Gastrocnemius medialis (tissue), 4 donors: Measurements from ENCODE around the gene NELFE. TPM values are rescaled to one million over a fixed set of nuclear protein-coding genes. Genes with fewer than 3 reads are reported as not detected.

ENCODE experiments used
- ATAC-seq, 2 donors: fragments of 150-250 bp; one replicate each; pipeline ENCODE4 v1.9.1; 2016
- DNase-seq, 2 donors: peaks; one replicate each; pipeline ENCODE4 v3.0.0-alpha.2; 2019
- H3K27ac ChIP-seq, 4 donors: fragments of 200-600 bp; sonication (generic); 1 replicate in 1 of 4; 2 replicates in 3 of 4; pipeline ENCODE4 v1.5.1; 2016 to 2018; ENCODE audit warnings: mild to moderate bottlenecking in 2 of 4, moderate library complexity in 1 of 4
- H3K27me3 ChIP-seq, 3 donors: fragments of 200-600 bp; sonication (generic) in 2 of 3; 1 replicate in 1 of 3; 2 replicates in 2 of 3; pipeline versions ENCODE4 v1.5.1 to v1.6.0; 2016 to 2019; ENCODE audit warnings: mild to moderate bottlenecking in 1 of 3, moderate library complexity in 1 of 3
- H3K36me3 ChIP-seq, 2 donors: fragments of 200-600 bp; sonication (generic) in 1 of 2; one replicate each; pipeline ENCODE4 v1.5.1; 2017 to 2018
- H3K4me1 ChIP-seq, 2 donors: fragments of 200-600 bp; sonication (generic) in 1 of 2; one replicate each; pipeline ENCODE4 v1.5.1; 2016 to 2017; ENCODE audit warnings: mild to moderate bottlenecking in 2 of 2
- H3K4me3 ChIP-seq, 4 donors: fragments of 200-600 bp; sonication (generic) in 3 of 4; 1 replicate in 1 of 4; 2 replicates in 3 of 4; pipeline ENCODE4 v1.5.1; 2016 to 2019; ENCODE audit warnings: mild to moderate bottlenecking in 2 of 4
- H3K9me3 ChIP-seq, 3 donors: fragments of 200-600 bp; sonication (generic) in 2 of 3; 1 replicate in 1 of 3; 2 replicates in 2 of 3; pipeline ENCODE4 v1.5.1; 2016 to 2019
- CTCF ChIP-seq, 5 experiments: fragments of 450-650 bp in 3 of 5; fragments of 200-600 bp in 2 of 5; sonication (generic) in 2 of 5; IDR thresholded peaks in 4 of 5; conservative IDR thresholded peaks in 1 of 5; 1 replicate in 4 of 5; 2 replicates in 1 of 5; pipeline ENCODE4 v1.5.1; 2016 to 2019; ENCODE audit warnings: antibody characterized with exemption in 5 of 5, mild to moderate bottlenecking in 3 of 5, moderate library complexity in 3 of 5
- POLR2A ChIP-seq, 2 donors: fragments of 450-650 bp; IDR thresholded peaks; one replicate each; pipeline ENCODE4 v1.6.1; 2017; ENCODE audit warnings: antibody characterized with exemption in 2 of 2, mild to moderate bottlenecking in 2 of 2, moderate library complexity in 2 of 2
- in situ Hi-C, 4 donors: fragments of 200-750 bp; cut with MboI; loops; one replicate each; pipeline versions ENCODE4 v1.15.0 to v1.8.0; 2017; ENCODE audit warnings: low sequenced_read_pairs in 4 of 4
- intact Hi-C: fragments of 100-400 bp; cut with DNase I; formaldehyde crosslinking; loops from one replicate; pipeline ENCODE4 v1.15.1; 2023; ENCODE audit warnings: low total_unique reads
- total RNA-seq, 4 donors: library from RNA; depleted of rRNA; stranded (reverse); fragments of >200 nt; gene quantifications; one replicate each; pipeline versions ENCODE4 v1.1.0 to v1.2.3, GENCODE V29; 2016

The NELFE gene
- total RNA-seq, 4 donors from 2014 or later, result 58.1 to 88.6 (median 78.7) TPM

GRCh38 chr6:31966997-31967925 is 8.5 kb upstream of the NELFE start:
- intact Hi-C loops, result no loop called here
- in situ Hi-C loops, result loop anchor here (25.0 kb wide), 6 partner anchors 95 to 995 kb away; partner anchors contain the start of genes AGER (in 1 of the 4), AGPAT1 (in 1 of the 4), APOM (in 1 of the 4) and ATF6B (in 1 of the 4)
- DNase-seq (no peak), ATAC-seq (no peak)
- Histone ChIP-seq H3K4me1 (peaks cover 14 to 15% of the 10 kb centered on the region in 2 donors), H3K36me3 (peaks cover 0 to 61% of the 10 kb centered on the region in 2 donors), H3K4me3 (no peak overlapping the region), H3K27me3 (no peaks in the 10 kb centered on the region), H3K27ac (no peak overlapping the region), H3K9me3 (no peaks in the 10 kb centered on the region)
- no peak for TF ChIP-seq CTCF (IDR thresholded peaks at IDR 0.05 in 4 of 5, conservative IDR thresholded peaks at IDR 0.05 in 1 of 5)
- TF ChIP-seq POLR2A (IDR thresholded peaks at IDR 0.05), result no peak

- Histone ChIP-seq H3K9me3 (no peaks in the 10 kb centered on the region), H3K36me3 (peaks cover 0 to 69% of the 10 kb centered on the region in 2 donors), H3K4me3 (no peak overlapping the region), H3K27me3 (no peaks in the 10 kb centered on the region), H3K27ac (no peak overlapping the region), H3K4me1 (peaks cover 11 to 13% of the 10 kb centered on the region in 2 donors)
- no peak for ATAC-seq
- TF ChIP-seq POLR2A (IDR thresholded peaks at IDR 0.05) (no peak), CTCF (IDR thresholded peaks at IDR 0.05 in 4 of 5, conservative IDR thresholded peaks at IDR 0.05 in 1 of 5) (no peak)
- intact Hi-C loops (no loop called here), in situ Hi-C loops (loop anchor here (25.0 kb wide), 6 partner anchors 96 to 996 kb away; partner anchors contain the start of genes AGER (in 1 of the 4), AGPAT1 (in 1 of the 4), APOM (in 1 of the 4) and ATF6B (in 1 of the 4))
- no peak for DNase-seq
Observed at GRCh38 chr6:31966506-31966905, 7.7 kb upstream of the NELFE start.

GRCh38 chr6:31965700-31966099 is 6.9 kb upstream of the NELFE start:
- in situ Hi-C loops (loop anchor here (25.0 kb wide), 6 partner anchors 97 to 997 kb away; partner anchors contain the start of genes AGER (in 1 of the 4), AGPAT1 (in 1 of the 4), APOM (in 1 of the 4) and ATF6B (in 1 of the 4)), intact Hi-C loops (no loop called here)
- DNase-seq (no peak), ATAC-seq (no peak)
- Histone ChIP-seq H3K4me1 (peaks cover 3 to 5% of the 10 kb centered on the region in 2 donors), H3K36me3 (peaks cover 0 to 77% of the 10 kb centered on the region in 2 donors), H3K27me3 (no peaks in the 10 kb centered on the region), H3K27ac (no peak overlapping the region), H3K4me3 (no peak overlapping the region), H3K9me3 (no peaks in the 10 kb centered on the region)
- TF ChIP-seq CTCF (IDR thresholded peaks at IDR 0.05 in 4 of 5, conservative IDR thresholded peaks at IDR 0.05 in 1 of 5), result no peak
- no peak for TF ChIP-seq POLR2A (IDR thresholded peaks at IDR 0.05)

- TF ChIP-seq CTCF (IDR thresholded peaks at IDR 0.05 in 4 of 5, conservative IDR thresholded peaks at IDR 0.05 in 1 of 5) (no peak), POLR2A (IDR thresholded peaks at IDR 0.05) (no peak)
- Histone ChIP-seq H3K27me3 (no peaks in the 10 kb centered on the region), H3K27ac (no peak overlapping the region), H3K4me3 (no peak overlapping the region), H3K9me3 (no peaks in the 10 kb centered on the region), H3K4me1 (peaks cover 4 to 7% of the 10 kb centered on the region in 2 donors), H3K36me3 (peaks cover 0 to 74% of the 10 kb centered on the region in 2 donors)
- in situ Hi-C loops, result loop anchor here (25.0 kb wide), 6 partner anchors 98 to 998 kb away; partner anchors contain the start of genes AGER (in 1 of the 4), AGPAT1 (in 1 of the 4), APOM (in 1 of the 4) and ATF6B (in 1 of the 4)
- ATAC-seq (no peak), DNase-seq (no peak)
- intact Hi-C loops, result no loop called here
Observed at GRCh38 chr6:31963921-31964320, 5.2 kb upstream of the NELFE start.
